Measurements from ENCODE around the gene MYBPC3.

The MYBPC3 gene

GRCh38 chr11:47359162-47359561 is 6.7 kb upstream of the MYBPC3 start:
- TF ChIP-seq TAF1 (IDR thresholded peaks at IDR 0.05; ENCODE audit: borderline replicate concordance, insufficient read depth, low read length): no peak
- no peak for TF ChIP-seq POLR2AphosphoS5 (IDR thresholded peaks at IDR 0.05; ENCODE audit: low read depth, low read length)
- TF ChIP-seq FOXP2 (optimal IDR thresholded peaks at IDR 0.05; ENCODE audit: borderline replicate concordance, extremely low read depth, extremely low read length, insufficient read depth): no peak
- TF ChIP-seq REST (IDR thresholded peaks at IDR 0.05; ENCODE audit: insufficient read depth in 1 of 2, low read depth in 2 of 2, low read length in 2 of 2): no peak
- no peak for TF ChIP-seq SIN3A (IDR thresholded peaks at IDR 0.05; ENCODE audit: borderline replicate concordance, insufficient read depth, low read length)

DNA sequence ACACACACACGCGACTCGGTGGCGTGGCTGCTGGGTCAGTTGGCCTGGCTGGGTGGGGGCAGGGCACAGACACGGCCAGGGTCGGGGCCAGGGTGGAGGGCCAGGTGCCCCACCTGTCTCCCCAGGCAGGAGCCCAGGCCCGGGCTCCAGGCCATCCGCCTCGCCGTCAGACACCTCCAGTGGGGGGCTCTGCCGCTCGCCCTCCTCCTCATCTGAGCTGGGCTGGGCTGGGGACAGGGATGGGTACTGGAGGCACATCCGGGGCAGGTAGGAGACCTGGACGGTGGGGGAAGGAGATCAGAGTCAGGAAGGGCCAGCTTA is 6.2 kb upstream of the MYBPC3 start:
- no peak for TF ChIP-seq SIN3A (IDR thresholded peaks at IDR 0.05; ENCODE audit: borderline replicate concordance, insufficient read depth, low read length)
- no peak for TF ChIP-seq POLR2AphosphoS5 (IDR thresholded peaks at IDR 0.05; ENCODE audit: low read depth, low read length)
- no peak for TF ChIP-seq FOXP2 (optimal IDR thresholded peaks at IDR 0.05; ENCODE audit: borderline replicate concordance, extremely low read depth, extremely low read length, insufficient read depth)
- TF ChIP-seq TAF1 (IDR thresholded peaks at IDR 0.05; ENCODE audit: borderline replicate concordance, insufficient read depth, low read length): no peak
- no peak for TF ChIP-seq REST (IDR thresholded peaks at IDR 0.05; ENCODE audit: insufficient read depth in 1 of 2, low read depth in 2 of 2, low read length in 2 of 2)

DNA sequence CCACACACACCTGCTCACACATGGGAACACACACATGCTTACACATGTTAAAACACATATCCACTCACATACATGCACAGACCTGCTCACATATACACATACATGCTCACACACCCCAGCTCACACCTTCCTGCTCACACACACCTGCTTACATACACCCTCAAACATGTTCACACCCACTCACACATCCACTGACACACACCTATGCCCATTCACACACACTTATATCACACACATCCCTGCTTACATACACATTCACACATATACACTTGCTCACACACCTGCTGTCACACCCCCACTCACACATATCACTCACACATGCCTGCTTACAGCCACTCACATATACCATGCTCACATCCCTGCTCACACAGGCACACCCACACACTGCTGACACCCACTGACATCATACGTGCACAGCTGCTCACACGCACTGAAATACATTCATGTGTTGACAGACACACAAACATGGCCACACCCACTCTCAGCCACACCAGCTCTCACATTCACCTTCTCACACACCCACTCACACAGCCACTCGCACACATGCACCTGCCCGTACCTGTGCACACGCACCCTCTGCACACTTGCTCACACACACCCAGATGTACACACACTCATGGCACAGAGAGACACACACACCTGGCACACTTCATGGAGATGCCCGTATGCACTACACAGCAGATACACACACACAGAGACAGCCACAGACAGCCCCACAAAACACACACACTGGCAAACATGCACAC is 5.7 kb upstream of the MYBPC3 start:
- no peak for TF ChIP-seq REST (IDR thresholded peaks at IDR 0.05; ENCODE audit: insufficient read depth in 1 of 2, low read depth in 2 of 2, low read length in 2 of 2)

- no peak for TF ChIP-seq SIN3A (IDR thresholded peaks at IDR 0.05; ENCODE audit: borderline replicate concordance, insufficient read depth, low read length)
- no peak for TF ChIP-seq REST (IDR thresholded peaks at IDR 0.05; ENCODE audit: insufficient read depth in 1 of 2, low read depth in 2 of 2, low read length in 2 of 2)
- no peak for TF ChIP-seq POLR2AphosphoS5 (IDR thresholded peaks at IDR 0.05; ENCODE audit: low read depth, low read length)
- no peak for TF ChIP-seq TAF1 (IDR thresholded peaks at IDR 0.05; ENCODE audit: borderline replicate concordance, insufficient read depth, low read length)
- no peak for TF ChIP-seq FOXP2 (optimal IDR thresholded peaks at IDR 0.05; ENCODE audit: borderline replicate concordance, extremely low read depth, extremely low read length, insufficient read depth)
These were observed 4.5 kb upstream of the MYBPC3 start for GRCh38 chr11:47356998-47357329.
